SK-N-SH treated with all-trans-retinoic acid at 6 μM for 48 hours (cell line): ENCODE measurements around the gene NAB1.

ENCODE experiments used
- ATAC-seq: fragments of 200-7000 bp; cut with Tn5 transposase; 3 replicates; pipeline ENCODE4 v1.9.1; 2020; ENCODE audit warnings: mild to moderate bottlenecking, moderate library complexity
- ARNTL ChIP-seq: fragments of 450-650 bp; formaldehyde crosslinking; IDR thresholded peaks from 2 replicates; pipeline ENCODE4 v1.5.0; 2020; ENCODE audit warnings: low read depth, mild to moderate bottlenecking, moderate library complexity, borderline replicate concordance
- BACH2 ChIP-seq: fragments of 250-450 bp; sonication (Bioruptor Pico); IDR thresholded peaks from 2 replicates; pipeline ENCODE4 v1.9.0; 2021; ENCODE audit warnings: mild to moderate bottlenecking, borderline replicate concordance
- CREB5 ChIP-seq: fragments of 250-450 bp; sonication (Bioruptor Pico); IDR thresholded peaks from 2 replicates; pipeline ENCODE4 v1.5.1; 2020; ENCODE audit warnings: low read depth, mild to moderate bottlenecking, moderate library complexity
- CSDC2 ChIP-seq: fragments of 250-450 bp; sonication (Bioruptor Pico); IDR thresholded peaks from 2 replicates; pipeline ENCODE4 v1.5.0; 2020; ENCODE audit warnings: mild to moderate bottlenecking, moderate library complexity
- ESRRG ChIP-seq: fragments of 250-450 bp; sonication (Bioruptor Pico); IDR thresholded peaks from 2 replicates; pipeline ENCODE4 v1.6.1; 2021; ENCODE audit warnings: mild to moderate bottlenecking
- GLIS3 ChIP-seq: fragments of 250-450 bp; sonication (Bioruptor Pico); IDR thresholded peaks from 2 replicates; pipeline ENCODE4 v1.5.0; 2020; ENCODE audit warnings: mild to moderate bottlenecking, moderate library complexity
- ISL1 ChIP-seq: fragments of 250-450 bp; sonication (Bioruptor Pico); IDR thresholded peaks from 2 replicates; pipeline ENCODE4 v2.1.2; 2022; ENCODE audit warnings: mild to moderate bottlenecking, moderate library complexity
- OSR1 ChIP-seq: fragments of 250-450 bp; sonication (Bioruptor Pico); IDR thresholded peaks from 2 replicates; pipeline ENCODE4 v1.8.0; 2022; ENCODE audit warnings: moderate library complexity, mild to moderate bottlenecking, inconsistent platforms
- PATZ1 ChIP-seq: fragments of 250-450 bp; sonication (Bioruptor Pico); IDR thresholded peaks from 2 replicates; pipeline ENCODE4 v1.8.0; 2020; ENCODE audit warnings: mild to moderate bottlenecking, moderate library complexity, borderline replicate concordance
- POU6F1 ChIP-seq: fragments of 250-450 bp; sonication (Bioruptor Pico); IDR thresholded peaks from 2 replicates; pipeline ENCODE4 v1.8.0; 2021; ENCODE audit warnings: low read depth, mild to moderate bottlenecking, moderate library complexity, borderline replicate concordance
- PPARA ChIP-seq: fragments of 250-450 bp; sonication (Bioruptor Pico); IDR thresholded peaks from 2 replicates; pipeline ENCODE4 v1.5.0; 2020; ENCODE audit warnings: mild to moderate bottlenecking, borderline replicate concordance
- RARB ChIP-seq: fragments of 250-450 bp; sonication (Bioruptor Pico); IDR thresholded peaks from 2 replicates; pipeline ENCODE4 v1.8.0; 2021; ENCODE audit warnings: mild to moderate bottlenecking, moderate library complexity
- SNAI2 ChIP-seq: fragments of 250-450 bp; sonication (Bioruptor Pico); IDR thresholded peaks from 2 replicates; pipeline ENCODE4 v1.5.0; 2020; ENCODE audit warnings: mild to moderate bottlenecking, moderate library complexity
- TCF4 ChIP-seq: fragments of 250-450 bp; sonication (Bioruptor Pico); IDR thresholded peaks from 2 replicates; pipeline ENCODE4 v1.8.0; 2021; ENCODE audit warnings: mild to moderate bottlenecking, moderate library complexity, borderline replicate concordance
- TOX ChIP-seq: fragments of 250-450 bp; sonication (Bioruptor Pico); IDR thresholded peaks from 2 replicates; pipeline ENCODE4 v1.8.0; 2021; ENCODE audit warnings: mild to moderate bottlenecking, moderate library complexity, borderline replicate concordance
- TSHZ2 ChIP-seq: fragments of 250-450 bp; sonication (Bioruptor Pico); IDR thresholded peaks from 2 replicates; pipeline ENCODE4 v1.5.0; 2020; ENCODE audit warnings: mild to moderate bottlenecking, moderate library complexity
- ZC3H10 ChIP-seq: fragments of 250-450 bp; sonication (Bioruptor Pico); IDR thresholded peaks from 2 replicates; pipeline ENCODE4 v1.5.1; 2021; ENCODE audit warnings: mild to moderate bottlenecking, moderate library complexity
- ZFP3 ChIP-seq: fragments of 250-450 bp; sonication (Bioruptor Pico); IDR thresholded peaks from 2 replicates; pipeline ENCODE4 v1.5.0; 2020; ENCODE audit warnings: mild to moderate bottlenecking, moderate library complexity
- ZFP30 ChIP-seq: fragments of 450-650 bp; formaldehyde crosslinking; IDR thresholded peaks from 2 replicates; pipeline ENCODE4 v1.5.0; 2022; ENCODE audit warnings: mild to moderate bottlenecking, moderate library complexity
- ZNF70 ChIP-seq: fragments of 450-650 bp; formaldehyde crosslinking; IDR thresholded peaks from 2 replicates; pipeline ENCODE4 v1.5.0; 2020; ENCODE audit warnings: mild to moderate bottlenecking, moderate library complexity
- ZNF8 ChIP-seq: fragments of 450-650 bp; formaldehyde crosslinking; IDR thresholded peaks from 2 replicates; pipeline ENCODE4 v1.5.0; 2020; ENCODE audit warnings: mild to moderate bottlenecking, moderate library complexity

NAB1 gene

GRCh38 chr2:190678444-190679162 lies 29.7 kb downstream of the NAB1 start:
- TF ChIP-seq ZFP30 (CRISPR knock-in tag) (no peak), RARB (CRISPR knock-in tag) (no peak), ZNF70 (CRISPR knock-in tag) (no peak), TCF4 (CRISPR knock-in tag) (no peak), SNAI2 (CRISPR knock-in tag) (no peak), PPARA (no peak), POU6F1 (CRISPR knock-in tag) (no peak), ZC3H10 (CRISPR knock-in tag) (no peak), TOX (no peak), ESRRG (no peak), ZNF8 (CRISPR knock-in tag) (no peak), TSHZ2 (CRISPR knock-in tag) (no peak), ZFP3 (CRISPR knock-in tag) (no peak), GLIS3 (no peak), PATZ1 (CRISPR knock-in tag) (no peak), CREB5 (CRISPR knock-in tag) (no peak)
- ATAC-seq, result no peak

- ATAC-seq, result no peak
- TF ChIP-seq POU6F1 (CRISPR knock-in tag), result no peak
- TF ChIP-seq CREB5 (CRISPR knock-in tag), result no peak
- TF ChIP-seq TOX, result no peak
- TF ChIP-seq OSR1 (CRISPR knock-in tag), result no peak
- TF ChIP-seq ZNF70 (CRISPR knock-in tag), result no peak
- TF ChIP-seq ZFP3 (CRISPR knock-in tag), result no peak
- no peak for TF ChIP-seq BACH2
- no peak for TF ChIP-seq SNAI2 (CRISPR knock-in tag)
- no peak for TF ChIP-seq CSDC2 (CRISPR knock-in tag)
- TF ChIP-seq ZC3H10 (CRISPR knock-in tag), result no peak
- TF ChIP-seq ISL1 (CRISPR knock-in tag), result no peak
- TF ChIP-seq ARNTL (CRISPR knock-in tag), result no peak
Observed at GRCh38 chr2:190679391-190679790, 30.5 kb downstream of the NAB1 start.
